ENCODE data around the gene LMO4.
A peak's percentile ranks its signal among the peaks of the same experiment; 100 is the strongest.

The LMO4 gene

GRCh38 chr1:87362063-87362833 lies 33.6 kb downstream of the LMO4 start:
- no peak for DNase-seq

GRCh38 chr1:87362834-87363426 lies 34.2 kb downstream of the LMO4 start:
- no peak for DNase-seq

GRCh38 chr1:87367549-87367948 lies 38.9 kb downstream of the LMO4 start:
- peak; percentile 95 for DNase-seq

- DNase-seq: no peak
Observed at GRCh38 chr1:87368907-87369306, 40.2 kb downstream of the LMO4 start.

- DNase-seq: no peak
Observed at GRCh38 chr1:87369736-87370478, 41.2 kb downstream of the LMO4 start.

GRCh38 chr1:87370544-87370943 lies 41.9 kb downstream of the LMO4 start:
- DNase-seq: peak; percentile 22

GRCh38 chr1:87379306-87379705 lies 50.6 kb downstream of the LMO4 start:
- DNase-seq: no peak

GRCh38 chr1:87386217-87386790 lies 57.6 kb downstream of the LMO4 start:
- no peak for DNase-seq

- DNase-seq: no peak
Observed at GRCh38 chr1:87388411-87388810, 59.7 kb downstream of the LMO4 start.

- no peak for DNase-seq
Observed at GRCh38 chr1:87389011-87389410, 60.3 kb downstream of the LMO4 start.

GRCh38 chr1:87389546-87389945 lies 60.9 kb downstream of the LMO4 start:
- no peak for DNase-seq

- peak; percentile 75 for DNase-seq
Observed at GRCh38 chr1:87392248-87393192, 63.8 kb downstream of the LMO4 start.

GRCh38 chr1:87393445-87394085 lies 64.9 kb downstream of the LMO4 start:
- peak; percentile 22 for DNase-seq

GRCh38 chr1:87394513-87394912 lies 65.8 kb downstream of the LMO4 start:
- DNase-seq: peak; percentile 77

- DNase-seq: peak; percentile 84
Observed at GRCh38 chr1:87394982-87395381, 66.3 kb downstream of the LMO4 start.
